IPS-NIHi11 (cell line): ENCODE measurements around the gene MRPL46.
"Not testable (repeated sequence)": the region's sequence is repeated elsewhere in the genome, so short reads cannot be mapped to it uniquely, and the experiment has no call there.

Source experiments
- DNase-seq: peaks from one replicate; pipeline ENCODE4 v3.0.0; 2012; ENCODE audit warnings: mixed read lengths, low spot score

The MRPL46 gene

GRCh38 chr15:88441076-88441730 is 26.0 kb downstream of the MRPL46 start:
- no peak for DNase-seq

DNA sequence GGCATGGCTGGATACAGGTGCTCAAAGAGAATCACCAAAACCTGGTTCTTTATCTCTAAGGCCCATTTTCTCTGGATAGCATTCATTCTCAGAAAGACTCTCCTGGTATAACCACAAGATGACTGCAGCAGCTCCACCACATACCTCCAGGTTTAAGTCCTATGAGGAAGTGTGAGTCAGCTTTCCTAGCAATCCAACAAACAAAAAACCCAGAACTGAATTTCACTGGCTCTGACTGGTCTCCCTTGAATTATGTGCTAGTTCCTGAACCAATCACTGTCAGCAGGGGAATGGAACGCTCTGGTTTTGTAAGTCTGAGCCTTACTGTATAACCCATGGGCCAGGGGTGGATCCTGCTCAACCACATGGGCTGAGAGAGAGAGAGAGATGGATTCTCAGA is 27.2 kb downstream of the MRPL46 start:
- DNase-seq = no peak

- DNase-seq = no peak
Measured at GRCh38 chr15:88438181-88438580, 29.0 kb downstream of the MRPL46 start.

GRCh38 chr15:88434106-88434505 is 33.1 kb downstream of the MRPL46 start:
- not testable (repeated sequence) for DNase-seq

GRCh38 chr15:88433046-88433685 is 34.0 kb downstream of the MRPL46 start:
- no peak for DNase-seq

DNA sequence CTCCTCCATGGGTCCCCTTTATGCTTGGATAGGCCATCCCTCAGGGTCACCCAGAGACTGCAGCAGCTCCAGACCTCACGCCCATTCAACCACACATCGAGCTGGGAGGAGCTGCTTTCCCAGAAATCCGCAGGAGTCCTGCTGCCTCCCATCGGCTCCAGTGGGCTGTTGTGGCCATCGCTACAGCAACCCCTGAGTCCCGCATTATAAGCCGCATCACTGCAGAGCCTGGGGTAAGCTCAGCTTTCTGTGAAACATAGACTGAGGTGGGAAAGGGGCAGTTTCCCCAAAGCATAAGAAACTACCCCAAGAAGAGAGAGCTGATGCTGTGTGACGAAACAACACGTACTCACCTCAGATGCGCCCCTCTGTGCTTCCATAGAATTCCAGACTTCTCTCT is 35.7 kb downstream of the MRPL46 start:
- DNase-seq = no peak

GRCh38 chr15:88430051-88430450 is 37.1 kb downstream of the MRPL46 start:
- no peak for DNase-seq

DNA sequence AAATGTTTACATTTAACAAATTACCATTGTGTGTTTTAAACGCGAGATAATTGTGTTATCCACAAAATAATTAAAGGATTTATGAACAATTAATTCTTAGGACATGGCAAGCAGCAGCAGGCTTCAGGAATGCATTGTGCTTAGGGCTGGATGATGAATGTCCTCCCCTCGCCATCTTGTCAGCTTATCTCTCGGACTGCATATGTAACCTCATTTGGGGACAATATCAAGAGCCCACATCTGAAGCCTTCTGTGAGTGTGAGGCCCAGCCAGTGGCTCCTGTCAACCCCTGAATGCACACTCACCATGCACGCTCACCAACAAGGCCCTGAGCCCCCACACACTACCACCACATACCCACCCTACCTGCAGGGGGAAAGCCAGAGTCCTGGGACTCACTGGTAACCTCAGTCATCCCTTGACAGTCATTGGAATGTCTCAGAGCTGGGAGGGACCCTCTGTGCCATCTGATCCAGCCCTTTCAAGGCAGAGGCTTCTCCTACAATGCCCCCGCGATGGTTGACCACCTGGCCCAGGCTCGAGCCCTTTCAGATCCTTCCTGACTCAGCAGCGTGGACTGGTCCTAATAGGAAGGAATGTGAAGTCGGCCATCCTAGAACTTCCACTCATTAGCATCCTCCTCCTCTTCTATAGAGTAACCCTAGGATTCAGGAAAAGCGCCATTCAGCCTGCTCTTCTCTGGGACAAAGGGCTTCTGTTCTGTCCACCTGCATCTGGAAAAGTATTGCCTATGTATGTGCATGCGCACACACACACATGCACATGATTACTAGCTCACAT is 38.2 kb downstream of the MRPL46 start:
- DNase-seq = no peak

DNA sequence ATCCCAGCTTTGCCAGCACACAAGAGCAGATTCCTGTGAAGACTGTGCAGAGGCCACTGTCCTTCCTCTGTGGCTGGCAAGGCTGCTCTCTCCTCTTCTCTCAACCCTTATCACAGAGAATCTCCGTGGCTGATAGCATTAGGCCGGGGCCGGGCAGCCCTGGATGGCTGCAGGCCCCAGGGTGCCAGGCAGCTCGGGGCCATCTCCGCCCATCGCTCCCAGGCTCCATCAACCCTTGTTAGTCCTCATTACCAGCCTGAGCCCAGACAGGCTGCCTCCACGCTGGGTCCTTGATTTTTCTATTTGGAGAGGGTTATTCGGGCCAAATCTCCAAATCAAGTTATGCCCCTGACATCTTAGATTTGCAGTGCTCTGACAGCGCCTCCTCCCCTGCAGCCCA is 39.1 kb downstream of the MRPL46 start:
- DNase-seq = no peak

- no peak for DNase-seq
Measured at GRCh38 chr15:88426304-88426703, 40.9 kb downstream of the MRPL46 start.

DNA sequence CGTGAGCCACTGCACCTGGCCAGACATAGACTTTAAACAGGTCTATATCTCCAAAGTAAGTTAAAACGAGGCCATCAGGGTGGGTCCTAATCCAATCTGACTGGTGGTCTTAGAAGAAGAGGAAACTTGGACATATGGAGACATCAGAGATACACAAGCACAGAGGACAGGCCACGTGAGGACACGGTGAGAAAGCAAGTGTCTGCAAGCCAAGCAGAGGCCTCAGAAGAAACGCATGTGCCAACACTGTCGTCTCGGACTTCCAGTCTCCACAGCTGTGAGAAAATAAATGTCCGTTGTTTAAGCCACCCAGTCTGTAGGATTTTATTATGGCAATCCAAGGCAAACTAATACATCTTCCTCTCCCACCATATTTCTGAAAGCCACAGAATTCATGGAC is 43.9 kb downstream of the MRPL46 start:
- no peak for DNase-seq

DNA sequence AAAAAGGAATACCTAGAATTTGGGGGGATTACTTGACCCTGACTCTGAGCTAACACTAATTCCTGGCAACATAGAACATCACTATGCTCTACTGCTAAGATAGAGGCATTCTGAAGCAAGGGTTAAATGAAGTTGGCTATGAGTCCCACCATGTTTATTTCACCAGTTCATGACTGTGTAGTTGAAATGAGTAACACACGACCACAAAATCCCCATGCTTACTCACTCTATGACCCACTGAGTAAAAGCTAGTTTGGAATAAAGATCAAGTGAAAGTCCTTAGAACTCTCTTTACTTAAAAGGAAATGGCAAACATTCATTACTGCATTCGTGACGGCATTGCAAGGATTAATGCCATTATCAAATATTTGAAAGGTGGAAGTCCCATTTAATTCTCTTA is 47.4 kb downstream of the MRPL46 start:
- DNase-seq = no peak
